IPS-18a (cell line): ENCODE data around the gene ERCC6L2.

Experiments used
- H3K27ac ChIP-seq: one replicate; pipeline ENCODE4 v1.5.1; 2013; ENCODE audit warnings: low read length
- H3K27me3 ChIP-seq: one replicate; pipeline ENCODE4 v1.6.1; 2013; ENCODE audit warnings: mild to moderate bottlenecking, low read length; ENCODE audit not compliant: control insufficient read depth, insufficient read depth
- H3K36me3 ChIP-seq: one replicate; pipeline ENCODE4 v1.6.1; 2013; ENCODE audit warnings: low read depth, low read length; ENCODE audit not compliant: control insufficient read depth
- H3K4me1 ChIP-seq: one replicate; pipeline ENCODE4 v1.6.1; 2013; ENCODE audit warnings: low read depth, low read length; ENCODE audit not compliant: control insufficient read depth
- H3K4me3 ChIP-seq: one replicate; pipeline ENCODE4 v1.5.1; 2013; ENCODE audit warnings: low read length
- H3K9ac ChIP-seq: one replicate; pipeline ENCODE4 v1.6.1; 2013; ENCODE audit warnings: mild to moderate bottlenecking, low read length, moderate library complexity
- H3K9me3 ChIP-seq: one replicate; pipeline ENCODE4 v1.6.1; 2013; ENCODE audit warnings: low read depth, low read length; ENCODE audit not compliant: control insufficient read depth

The ERCC6L2 gene

DNA sequence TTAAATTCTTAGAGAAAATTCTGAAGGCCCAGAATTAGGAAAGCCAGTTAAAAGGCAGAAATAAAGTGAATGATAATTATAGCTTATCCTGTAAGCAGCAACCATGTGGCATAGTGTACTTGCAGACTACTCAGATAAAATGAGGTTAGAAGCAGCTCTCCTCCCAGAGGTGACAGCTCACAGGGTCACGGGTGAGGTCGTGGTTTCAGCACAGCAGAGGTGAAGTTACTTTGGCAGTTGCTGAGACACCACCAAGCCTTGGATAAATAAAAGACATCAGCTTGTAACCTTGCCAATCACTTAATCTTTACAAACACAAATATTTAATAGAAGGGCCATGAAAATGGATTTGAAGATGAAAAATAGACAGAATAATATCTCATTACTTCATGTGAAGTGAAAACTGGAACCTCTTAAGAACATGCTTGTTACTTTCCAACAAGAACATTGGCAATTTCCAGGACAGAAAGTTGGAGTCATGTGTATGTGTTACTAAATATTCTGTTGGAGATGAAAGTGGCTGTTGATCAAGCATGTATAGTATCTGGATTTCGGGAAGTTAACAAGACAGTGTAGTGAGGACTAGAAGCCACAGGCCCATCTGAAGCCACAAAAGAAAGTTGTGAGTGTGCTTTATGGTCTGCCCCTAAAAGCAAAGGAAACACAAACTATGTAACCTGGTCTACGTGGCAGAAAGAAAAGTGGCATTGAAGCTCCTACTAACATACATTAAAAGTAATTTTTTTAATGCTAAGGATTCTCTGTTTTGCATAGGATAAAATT is 134.4 kb downstream of the ERCC6L2 start:
- Histone ChIP-seq H3K4me3 (no peak overlapping the region), H3K36me3 (peaks cover 22% of the 10 kb centered on the region)

DNA sequence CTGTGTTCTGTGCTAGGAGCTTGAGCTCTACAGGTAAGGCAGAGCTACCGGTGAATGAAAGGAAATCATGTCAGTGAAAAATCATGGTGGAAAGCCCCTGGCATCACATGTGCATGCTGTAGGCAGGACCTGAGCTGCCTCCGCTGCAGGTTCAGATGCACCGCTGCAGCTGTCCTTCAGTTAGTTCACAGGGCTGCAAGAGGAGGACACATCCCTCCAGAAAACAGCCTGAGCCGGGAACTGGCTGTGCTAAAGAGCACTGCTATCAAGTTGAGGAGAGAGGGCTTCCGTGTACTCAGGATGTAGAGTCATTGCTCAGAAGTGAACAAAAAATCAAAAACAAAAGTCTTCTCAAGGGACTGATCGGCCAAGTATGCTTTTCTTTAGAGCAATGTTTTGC is 138.6 kb downstream of the ERCC6L2 start:
- no peak overlapping the region for H3K4me3 ChIP-seq
- peaks cover 5% of the 10 kb centered on the region for H3K27me3 ChIP-seq
- no peak overlapping the region for H3K27ac ChIP-seq
- peaks cover 18% of the 10 kb centered on the region for H3K36me3 ChIP-seq
- H3K4me1 ChIP-seq: no peaks in the 10 kb centered on the region
- no peaks in the 10 kb centered on the region for H3K9me3 ChIP-seq
- H3K9ac ChIP-seq: no peak overlapping the region

More for the DNA sequence above, 134.4 kb downstream of the ERCC6L2 start:
- no peak overlapping the region for H3K27ac ChIP-seq
- no peaks in the 10 kb centered on the region for H3K4me1 ChIP-seq
- H3K9me3 ChIP-seq: no peaks in the 10 kb centered on the region
- H3K9ac ChIP-seq: no peak overlapping the region
- no peaks in the 10 kb centered on the region for H3K27me3 ChIP-seq

- no peak overlapping the region for H3K27ac ChIP-seq
- H3K4me1 ChIP-seq: no peaks in the 10 kb centered on the region
- peaks cover 16% of the 10 kb centered on the region for H3K36me3 ChIP-seq
- peaks cover 25% of the 10 kb centered on the region for H3K27me3 ChIP-seq
- no peak overlapping the region for H3K4me3 ChIP-seq
- H3K9ac ChIP-seq: no peak overlapping the region
- no peaks in the 10 kb centered on the region for H3K9me3 ChIP-seq
These were observed 140.6 kb downstream of the ERCC6L2 start for GRCh38 chr9:96015876-96016686.
